NOMO-1 treated with DMSO at 0.1 percent for 48 hours (cell line): ENCODE results near the gene NFS1.
"Not testable (repeated sequence)": the region's sequence is repeated elsewhere in the genome, so short reads cannot be mapped to it uniquely, and the experiment has no call there.

Experiments
- DNase-seq: peaks from one replicate; lab custom pipeline; 2025; ENCODE audit not compliant: unreplicated experiment; lab: John Stamatoyannopoulos, UW

The NFS1 gene

DNA sequence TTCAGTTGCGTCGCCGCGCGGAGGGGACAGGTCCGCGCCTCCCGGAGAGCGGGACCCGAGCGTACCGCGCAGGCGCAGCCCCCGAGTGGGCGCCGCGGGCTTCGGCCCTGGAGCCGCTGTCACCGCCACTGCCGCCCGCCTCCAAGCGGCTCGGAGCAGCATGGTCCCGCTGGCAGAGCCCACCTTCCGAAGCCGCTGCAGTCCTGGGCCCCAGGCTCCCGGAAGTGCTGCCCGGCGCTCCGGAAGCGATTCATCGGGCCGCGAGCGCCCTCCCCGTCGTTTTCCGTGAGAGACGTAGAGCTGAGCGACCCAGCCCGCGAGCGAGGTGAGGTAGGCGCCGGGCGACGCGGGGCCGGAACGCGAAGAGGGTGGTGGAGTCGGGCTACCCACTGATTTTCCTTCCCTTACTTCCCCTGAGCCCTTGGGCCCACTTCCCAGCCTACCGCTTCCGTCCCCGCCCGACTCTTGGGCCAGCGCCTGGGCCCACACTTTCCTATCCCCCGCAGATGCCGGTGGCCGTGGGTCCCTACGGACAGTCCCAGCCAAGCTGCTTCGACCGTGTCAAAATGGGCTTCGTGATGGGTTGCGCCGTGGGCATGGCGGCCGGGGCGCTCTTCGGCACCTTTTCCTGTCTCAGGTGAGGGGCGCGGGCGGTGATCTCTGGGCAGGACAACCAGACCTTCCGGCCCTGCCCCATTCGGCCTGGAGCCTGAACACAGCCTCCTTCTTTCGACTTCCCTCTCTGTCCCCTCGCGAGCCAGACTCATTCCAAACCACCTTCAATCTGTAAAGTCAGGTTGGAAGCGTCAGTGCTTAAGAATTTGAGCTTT is at the start of gene NFS1, which contains the start of gene ROMO1:
NFS1 (minus strand) TSS at position 226 of the 830 bp plus-strand sequence; CDS start at position 162, 64 bp downstream.
ROMO1 (plus strand) TSS at position 279 of the 830 bp plus-strand sequence; CDS start at position 507, 228 bp downstream.
- DNase-seq = peak; percentile 83

DNA sequence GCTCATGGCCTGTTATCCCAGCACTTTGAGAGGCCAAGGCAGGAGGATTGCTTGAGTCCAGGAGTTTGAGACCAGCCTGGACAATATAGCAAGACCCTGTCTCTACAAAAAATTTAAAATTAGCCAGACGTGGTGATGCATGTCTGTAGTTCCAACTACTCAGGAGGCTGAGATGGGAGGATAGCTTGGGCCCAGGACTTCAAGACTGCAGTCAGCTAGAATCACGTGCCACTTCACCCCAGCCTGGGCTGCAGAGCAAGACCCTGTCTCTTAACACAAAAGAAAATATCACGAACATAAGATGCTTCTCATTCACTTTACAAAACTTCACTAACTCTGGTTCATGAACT is 45.3 kb upstream of the NFS1 start:
- DNase-seq = not testable (repeated sequence)

DNA sequence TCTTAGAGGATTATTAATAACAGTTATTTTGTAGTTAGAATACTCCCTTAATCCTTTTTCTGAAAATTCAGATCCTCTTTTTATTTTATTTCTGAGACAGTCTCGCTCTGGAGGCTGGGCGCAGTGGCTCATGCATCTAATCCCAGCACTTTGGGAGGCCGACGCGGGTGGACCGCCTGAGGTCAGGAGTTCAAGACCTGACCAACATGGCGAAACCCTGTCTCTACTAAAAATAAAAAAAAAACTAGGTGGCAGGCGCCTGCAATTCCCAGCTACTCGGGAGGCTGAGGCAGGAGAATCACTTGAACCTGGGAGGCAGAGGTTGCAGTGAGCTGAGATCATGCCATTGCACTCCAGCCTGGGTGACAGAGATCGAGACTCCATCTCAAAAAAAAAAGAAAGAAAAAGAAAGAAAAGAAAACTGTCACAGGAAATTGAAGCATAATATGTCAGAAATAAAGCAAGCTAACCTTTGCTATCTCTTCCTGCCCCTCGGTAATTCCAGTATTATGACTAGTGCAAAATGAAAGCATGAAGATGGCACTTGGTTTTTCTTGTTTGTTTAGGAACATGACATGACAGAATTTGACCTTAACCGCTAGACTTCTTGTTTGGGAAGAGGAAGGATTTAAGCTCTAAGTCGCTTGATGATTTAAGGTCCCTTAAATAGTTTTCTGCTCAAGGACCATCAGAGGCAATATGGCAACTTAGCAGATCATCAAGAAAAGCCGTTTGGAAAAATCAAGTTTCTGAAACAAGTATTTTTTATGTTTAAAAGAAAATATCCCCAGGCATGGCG is 44.7 kb upstream of the NFS1 start:
- DNase-seq = peak; percentile 59

DNA sequence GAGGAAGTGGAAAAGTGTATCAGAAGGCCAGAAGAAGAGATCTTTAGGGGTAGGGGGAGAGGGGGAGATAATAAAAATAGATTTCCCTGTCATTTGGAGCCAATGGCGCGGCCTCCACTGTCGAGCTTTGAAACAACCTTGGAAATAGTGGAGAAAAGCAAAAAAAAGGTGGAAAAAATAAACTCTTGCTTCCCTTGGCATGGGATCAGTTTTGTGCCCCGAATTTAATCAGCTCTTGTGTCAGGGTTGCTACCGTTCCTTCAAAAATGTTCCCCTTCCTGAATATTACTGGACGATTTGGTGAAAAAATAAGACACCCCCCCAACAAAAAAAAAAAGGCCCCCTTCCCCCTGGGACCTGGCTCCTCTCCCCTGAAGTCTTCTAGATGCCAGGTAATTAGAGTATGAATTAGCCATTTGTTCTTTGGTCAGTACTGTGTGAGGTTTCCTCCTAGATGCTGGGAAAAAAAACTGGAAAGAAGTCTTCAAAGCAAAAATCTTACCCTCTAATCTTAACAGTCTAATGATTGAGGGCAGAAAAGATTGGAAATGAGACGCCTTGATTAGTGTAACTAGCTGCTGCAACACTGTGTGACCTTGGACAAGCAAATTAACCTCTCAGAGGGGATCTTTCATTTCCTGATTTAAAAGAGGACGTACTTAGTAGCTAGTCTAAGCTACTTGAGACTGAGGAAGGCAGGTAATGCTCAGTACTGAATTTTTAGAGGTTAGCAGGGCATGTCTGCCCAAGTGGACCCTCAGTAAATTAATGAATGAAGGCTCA is 43.8 kb upstream of the NFS1 start:
- DNase-seq = peak; percentile 85

DNA sequence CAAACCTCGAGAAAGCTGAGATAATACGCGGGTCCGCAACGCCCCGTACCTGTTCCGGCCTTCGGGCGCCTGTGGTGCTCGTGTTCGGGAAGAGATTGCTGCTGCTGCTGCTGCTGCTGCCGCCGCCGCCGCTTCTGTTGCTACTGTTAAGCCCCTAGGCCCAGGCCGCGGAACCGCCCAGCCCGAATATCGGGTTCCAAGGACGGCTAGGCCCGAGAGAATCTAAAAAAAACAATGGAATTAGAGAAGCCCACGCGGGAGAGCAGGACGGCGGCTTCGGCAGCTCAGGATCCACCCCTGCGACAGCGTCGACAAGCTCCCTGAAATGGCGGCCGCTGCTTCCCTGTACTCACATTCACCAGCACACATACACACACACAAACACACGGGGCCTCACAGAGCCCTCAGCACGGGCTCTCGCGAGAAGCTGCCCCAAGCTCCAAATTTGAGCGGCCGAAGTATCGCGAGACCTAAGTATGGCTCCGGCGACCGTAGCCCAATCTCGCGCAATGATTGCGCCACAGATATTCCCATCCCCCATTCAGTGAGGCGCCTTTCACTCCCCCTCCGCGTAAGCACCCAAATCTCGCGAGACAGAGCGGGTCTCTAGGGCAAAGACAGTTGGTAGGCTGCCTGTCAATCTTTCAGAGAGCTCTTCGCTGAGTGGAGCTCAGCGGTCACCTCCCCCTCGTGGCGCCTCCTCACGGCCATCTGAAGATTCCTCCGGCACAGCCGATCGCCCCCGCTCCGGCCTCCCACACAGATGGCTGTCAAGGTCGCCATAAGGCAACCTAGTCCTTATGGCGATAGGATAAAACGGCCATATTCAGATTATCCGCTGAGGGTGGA is 43.0 kb upstream of the NFS1 start, which contains the start of gene RBM39:
RBM39 (minus strand) TSS at position 369 of the 849 bp plus-strand sequence. CDS start 1,386 bp downstream, outside the sequence.
- DNase-seq = peak; percentile 99

DNA sequence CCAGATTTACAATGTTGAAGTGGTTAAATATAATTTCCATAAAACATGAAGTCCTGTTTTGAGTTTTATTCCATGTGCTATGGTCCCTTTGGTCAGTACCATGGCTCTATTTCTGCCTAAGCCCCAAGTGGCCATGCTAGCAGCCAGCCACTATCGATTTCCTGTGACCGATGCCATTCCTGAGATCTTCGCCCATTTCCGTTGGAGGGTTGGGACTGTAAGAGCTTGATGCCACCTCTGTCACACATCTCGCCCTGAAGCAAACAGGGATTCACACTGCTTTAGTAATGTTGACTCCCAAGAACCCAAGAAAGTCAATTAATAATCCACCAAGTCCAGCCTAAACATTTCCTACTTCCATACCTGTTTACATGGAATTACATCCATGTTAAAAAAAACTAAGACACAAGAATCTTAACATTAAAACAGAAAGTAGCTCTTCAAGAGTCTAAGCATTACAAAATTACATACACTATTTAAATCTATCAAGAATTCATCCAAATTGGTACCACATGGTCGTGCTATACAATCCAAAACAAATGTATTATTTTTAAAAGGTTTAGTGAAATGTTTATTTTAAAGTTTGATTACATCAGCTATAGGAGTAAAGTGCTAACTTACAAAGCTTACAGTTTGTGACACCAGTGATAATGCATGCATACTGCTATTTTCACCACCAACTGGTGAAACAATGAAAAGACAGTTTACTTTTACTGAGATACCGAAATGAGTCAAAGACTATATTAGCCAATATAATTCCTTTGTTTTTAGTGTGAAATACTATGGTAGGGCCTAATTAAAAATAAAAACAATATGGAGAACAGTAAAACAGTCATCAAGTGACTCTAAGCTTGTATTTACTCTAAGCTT is 40.4 kb upstream of the NFS1 start:
- DNase-seq = peak; percentile 65

DNA sequence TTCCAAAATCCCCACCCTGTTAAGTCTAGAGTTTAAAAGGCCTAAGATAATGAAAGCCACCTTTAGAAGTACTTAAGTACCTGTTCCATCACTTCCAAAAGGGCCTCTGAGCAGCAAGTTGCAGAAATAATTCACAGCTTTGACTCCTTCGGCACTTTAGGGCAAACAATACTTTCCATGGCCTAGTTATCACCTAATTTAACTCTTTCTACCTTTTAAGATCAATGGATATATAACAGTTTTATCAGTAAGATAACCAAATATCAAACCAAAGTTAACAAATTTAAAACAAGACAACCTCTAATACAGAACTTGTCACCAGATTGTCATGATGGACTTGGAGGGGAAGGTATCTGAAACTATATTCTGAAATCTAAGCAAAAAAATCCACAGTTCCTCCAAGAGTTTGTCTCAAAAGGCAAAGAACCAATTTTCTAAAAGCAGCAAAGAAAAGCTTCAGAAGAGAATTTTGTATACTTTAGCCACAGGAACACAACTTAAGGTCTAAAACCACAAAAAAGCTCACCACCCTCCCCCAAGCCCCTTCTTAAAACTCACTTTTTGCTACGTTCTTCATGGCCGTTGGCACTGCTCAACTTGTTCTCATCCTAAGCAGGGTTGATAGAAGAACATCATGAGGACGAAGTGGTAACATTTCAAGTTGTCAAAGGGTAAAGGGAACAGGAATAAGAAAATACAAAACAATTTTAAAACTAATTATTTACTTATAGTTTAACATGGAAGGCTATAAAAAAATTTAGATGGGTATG is 39.4 kb upstream of the NFS1 start:
- DNase-seq = no peak

DNA sequence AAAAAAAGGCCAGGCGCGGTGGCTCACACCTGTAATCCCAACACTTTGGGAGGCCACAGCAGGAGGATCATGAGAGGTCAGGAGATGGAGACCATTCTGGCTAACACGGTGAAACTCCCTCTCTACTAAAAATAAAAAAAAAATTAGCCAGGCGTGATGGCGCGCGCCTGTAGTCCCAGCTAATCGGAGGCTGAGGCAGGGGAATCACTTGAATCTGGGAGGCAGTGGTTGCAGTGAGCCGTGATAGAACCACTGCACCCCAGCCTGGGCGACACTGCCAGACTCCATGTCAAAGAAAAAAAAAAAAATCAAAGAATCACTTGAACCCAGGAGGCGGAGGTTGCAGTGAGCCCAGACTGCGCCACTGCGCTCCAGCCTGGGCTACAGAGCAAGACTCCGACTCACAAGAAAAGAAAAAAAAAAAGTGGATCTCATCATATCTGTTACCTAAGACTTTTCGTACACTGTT is 38.7 kb upstream of the NFS1 start:
- DNase-seq = no peak

DNA sequence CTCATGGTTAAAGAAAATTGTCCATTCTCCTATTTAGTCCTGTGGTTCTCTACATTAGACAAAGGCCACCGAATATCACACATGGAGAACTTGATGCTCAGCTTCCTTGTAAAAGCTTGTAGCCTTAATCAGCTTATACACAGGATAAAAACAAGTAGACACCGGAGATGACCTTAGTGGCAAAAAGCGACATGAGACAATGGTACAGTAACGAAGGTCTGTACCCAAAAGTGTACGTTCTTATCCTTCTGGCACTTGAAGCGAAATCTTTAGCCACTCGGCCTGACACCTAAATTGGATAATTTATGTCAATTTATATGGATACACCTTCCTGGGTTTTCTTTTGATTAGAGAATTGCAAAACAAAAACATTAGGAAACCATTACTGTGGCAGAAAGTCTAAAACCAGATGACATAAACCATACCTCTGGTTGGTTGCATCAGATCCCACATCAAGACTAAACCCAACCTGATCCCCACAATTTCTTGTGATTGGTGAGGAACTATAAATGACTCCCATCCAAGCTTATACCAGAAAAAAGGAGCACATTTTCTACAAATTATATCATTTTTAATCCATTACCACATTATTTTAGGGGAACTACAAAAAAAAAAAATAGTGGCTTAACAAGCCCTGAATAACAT is 36.8 kb upstream of the NFS1 start:
- no peak for DNase-seq

DNA sequence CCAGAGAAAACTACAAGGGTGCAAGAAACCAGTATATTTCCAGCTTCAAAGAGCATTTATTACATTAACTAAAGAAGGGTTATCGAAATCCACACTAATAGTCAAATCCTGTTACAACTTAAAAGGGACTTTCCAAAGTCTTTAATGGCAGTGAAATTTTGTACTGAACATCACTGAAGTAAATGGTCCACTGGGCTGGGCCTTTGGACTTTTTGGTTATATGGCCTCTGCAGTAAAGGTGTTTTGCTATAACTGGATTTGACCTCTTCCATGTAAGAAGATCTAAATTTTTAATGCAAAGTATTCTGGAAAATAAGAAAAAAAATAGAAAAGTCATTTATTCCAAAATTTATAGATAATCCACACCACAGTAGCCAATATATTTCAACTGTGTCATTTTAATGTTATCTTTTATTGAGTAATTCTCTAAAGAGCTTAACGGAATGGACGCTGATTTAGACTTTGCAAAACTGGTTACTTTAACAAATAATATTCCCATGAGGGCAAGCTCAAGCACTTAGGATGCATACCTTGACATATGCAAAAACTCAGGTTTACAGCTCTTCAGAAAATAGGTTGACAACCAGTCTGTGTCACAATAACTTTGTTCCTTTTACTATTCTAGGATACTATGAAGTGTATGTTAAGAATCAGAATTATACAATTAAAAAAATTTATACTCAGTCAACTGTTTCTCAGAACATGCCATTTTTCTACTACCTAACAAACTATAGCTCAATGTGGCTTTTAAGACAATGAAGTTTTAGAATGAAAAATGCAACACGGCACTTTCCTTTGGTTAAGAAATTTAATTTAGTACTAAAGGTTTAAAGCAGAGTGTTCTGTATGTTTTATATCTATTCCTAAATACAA is 35.9 kb upstream of the NFS1 start:
- DNase-seq = no peak

DNA sequence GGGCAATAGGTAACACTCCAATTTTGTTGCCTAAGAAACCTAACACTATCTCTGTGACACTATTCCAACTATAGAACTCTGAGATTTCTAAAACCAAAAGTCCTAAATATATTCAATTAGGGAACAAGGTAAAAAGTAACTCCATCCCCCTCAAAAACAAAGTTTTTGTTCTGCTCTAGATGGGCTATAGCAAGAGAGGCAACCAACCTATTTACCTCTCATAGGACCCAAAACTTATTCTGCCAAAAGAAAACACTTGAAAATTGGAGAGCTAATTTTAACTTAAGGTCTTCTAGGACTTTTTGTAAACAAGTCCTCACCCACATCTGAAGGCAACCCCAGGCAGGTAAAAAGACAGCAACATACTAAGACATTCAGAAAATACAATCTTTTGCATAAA is 35.2 kb upstream of the NFS1 start:
- no peak for DNase-seq

DNA sequence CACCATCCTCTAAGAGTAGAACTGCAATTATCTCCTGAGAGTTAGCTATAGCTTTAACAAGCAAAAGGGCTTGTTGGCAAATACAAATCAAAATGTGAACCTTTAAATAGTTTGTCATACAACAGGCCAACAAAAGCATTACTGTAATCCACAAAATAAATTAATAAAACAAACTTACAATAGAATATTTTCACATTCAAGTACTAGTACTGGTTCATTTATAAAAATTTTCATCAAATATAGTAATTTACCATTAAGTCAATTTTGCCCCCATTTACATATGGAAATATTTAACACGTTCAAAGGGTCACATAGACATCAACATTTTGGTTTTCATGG is 33.5 kb upstream of the NFS1 start:
- no peak for DNase-seq

DNA sequence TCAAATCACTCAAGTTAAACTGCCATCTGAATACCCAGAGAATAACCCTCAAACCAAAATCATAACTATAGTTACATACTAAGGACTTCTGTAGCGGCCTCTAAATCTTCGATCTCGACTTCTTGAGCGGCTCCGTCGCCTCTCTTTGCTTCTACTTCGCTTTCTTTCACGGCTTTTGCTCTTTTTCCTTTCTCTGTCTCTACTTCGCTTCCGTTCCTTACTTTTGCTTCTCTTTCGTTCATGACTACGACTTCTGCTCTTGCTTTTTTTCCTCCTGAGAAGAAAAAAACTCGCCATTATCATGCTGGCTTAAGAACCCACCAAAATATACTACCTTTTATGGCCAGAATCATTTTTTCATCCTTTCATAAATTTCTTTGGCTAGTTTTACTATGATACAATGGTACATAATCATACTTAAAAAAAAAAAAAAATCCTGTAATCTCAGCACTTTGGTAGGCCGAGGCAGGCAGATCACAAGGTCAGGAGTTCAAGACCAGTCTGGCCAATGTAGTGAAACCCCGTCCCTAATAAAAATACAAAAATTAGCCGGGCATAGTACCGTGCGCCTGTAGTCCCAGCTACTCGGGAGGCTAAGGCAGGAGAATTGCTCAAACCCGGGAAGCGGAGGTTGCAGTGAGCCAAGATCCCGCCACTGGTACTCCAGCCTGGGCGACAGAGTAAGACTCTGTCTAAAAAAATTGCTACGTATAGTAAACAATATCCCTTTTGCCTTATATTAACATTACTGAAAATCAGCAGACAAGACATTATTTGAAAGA is 32.9 kb upstream of the NFS1 start:
- DNase-seq = no peak

DNA sequence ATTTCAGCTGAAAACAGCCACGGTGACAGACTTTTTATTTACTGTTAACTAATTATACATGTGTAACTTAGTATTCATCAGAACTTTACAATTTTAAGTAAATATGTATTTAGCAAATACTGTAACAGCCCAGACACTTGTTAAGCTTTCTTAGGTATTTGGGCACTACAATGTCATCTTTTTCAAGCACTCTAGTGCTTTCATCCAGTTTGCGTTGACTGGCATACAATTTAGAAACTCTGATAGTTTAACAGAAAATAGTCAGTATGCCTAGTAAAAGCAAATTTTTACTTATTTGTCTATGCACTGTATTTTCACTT is 32.3 kb upstream of the NFS1 start:
- DNase-seq = no peak

DNA sequence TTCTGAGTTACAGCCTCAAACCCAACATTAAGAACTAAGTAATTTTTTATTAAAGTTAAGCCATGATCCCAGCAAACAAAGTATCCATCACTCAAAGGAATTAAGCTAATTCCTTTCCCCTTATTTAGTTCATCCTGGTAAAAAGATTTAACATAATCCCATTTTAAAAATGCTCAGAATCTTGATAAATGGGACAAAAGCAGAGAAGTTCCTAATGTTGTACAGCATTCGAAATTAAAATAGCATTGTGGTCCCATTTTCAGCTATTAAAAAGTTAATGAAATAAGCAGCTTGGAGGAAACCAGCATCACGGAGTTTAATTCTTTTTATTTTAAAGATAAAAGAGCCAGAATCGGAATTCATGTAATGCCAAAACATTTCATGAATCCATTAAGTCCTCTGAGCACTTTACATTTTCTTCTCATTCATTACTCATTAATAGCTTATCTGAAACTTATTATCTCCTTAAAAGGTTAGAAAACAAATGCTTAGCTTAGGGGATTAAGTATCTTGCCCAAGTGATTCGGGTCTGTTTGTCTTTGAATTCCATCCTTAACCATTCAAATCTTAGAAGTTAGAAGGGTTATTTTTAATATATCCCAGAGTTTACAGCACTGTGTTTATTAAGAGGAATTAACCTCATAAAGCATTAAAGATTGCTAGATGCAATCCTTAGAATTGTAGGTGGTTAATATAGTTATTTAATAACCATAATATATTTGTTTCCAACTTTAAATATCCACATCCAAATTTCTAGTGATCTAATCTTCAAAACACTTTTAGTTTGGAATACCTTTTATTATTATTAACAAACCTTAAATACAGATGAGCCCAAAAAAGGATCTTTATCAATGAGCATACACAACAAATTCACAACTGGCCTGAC is 31.7 kb upstream of the NFS1 start:
- no peak for DNase-seq
